Endothelial cell of umbilical vein (primary cell): Measurements from ENCODE around the gene HAUS6. TPM values are rescaled to one million over a fixed set of nuclear protein-coding genes. Genes with fewer than 3 reads are reported as not detected.

Experiments used
- BruUV-seq: library from RNA; stranded (reverse); fragments of 400-500 nt; replicated peaks from 2 replicates; lab custom pipeline; 2021; lab: Mats Ljungman, UMichigan
- CTCF ChIA-PET: fragments of 300-600, 350-600 bp; sonication (Branson Sonifier 250); formaldehyde crosslinking; loops from one replicate; lab custom pipeline; 2021; ENCODE audit warnings: antibody characterized with exemption, inconsistent platforms; lab: Charles Lee
- POLR2A ChIA-PET: fragments of 300-600, 350-600 bp; sonication (Branson Sonifier 250); formaldehyde crosslinking; loops from one replicate; lab custom pipeline; 2021; ENCODE audit warnings: antibody characterized with exemption, inconsistent platforms; lab: Charles Lee
- DNase-seq: peaks from one replicate; pipeline ENCODE4 v3.0.0-alpha.2; 2011; ENCODE audit warnings: low read depth, low spot score
- FAIRE-seq: peaks from 2 replicates; lab custom pipeline; 2011; peaks lifted over from hg19 to GRCh38; lab: Jason Lieb, UNC
- H2AFZ ChIP-seq: 2 replicates; pipeline ENCODE4 v1.6.0; 2012; ENCODE audit warnings: low read depth, low read length, control low read depth, inconsistent platforms
- H3K27ac ChIP-seq: 2 replicates; pipeline ENCODE4 v1.5.1; 2011; ENCODE audit warnings: low read depth, mild to moderate bottlenecking, control low read depth, low read length, moderate library complexity; ENCODE audit not compliant: insufficient read depth
- H3K27me3 ChIP-seq, 2 experiments: 2 replicates each; pipeline versions ENCODE4 v1.6.0 to v1.6.1; 2011; ENCODE audit warnings: low read length in 2 of 2, mixed read lengths in 1 of 2; ENCODE audit not compliant: control insufficient read depth in 2 of 2, insufficient read depth in 2 of 2
- H3K36me3 ChIP-seq, 2 experiments: 2 replicates in 1 of 2; 3 replicates in 1 of 2; pipeline ENCODE4 v1.5.1; 2011; ENCODE audit warnings: low read length in 2 of 2, mild to moderate bottlenecking in 1 of 2, moderate library complexity in 1 of 2; ENCODE audit not compliant: control insufficient read depth in 2 of 2, insufficient read depth in 2 of 2; ENCODE audit errors: extremely low read depth in 1 of 2
- H3K4me1 ChIP-seq: 3 replicates; pipeline ENCODE4 v1.5.1; 2011; ENCODE audit warnings: mild to moderate bottlenecking, low read length; ENCODE audit not compliant: control insufficient read depth, insufficient read depth; ENCODE audit errors: extremely low read depth
- H3K4me2 ChIP-seq: 2 replicates; pipeline ENCODE4 v1.6.1; 2011; ENCODE audit warnings: low read length, control low read depth, mixed read lengths; ENCODE audit not compliant: insufficient read depth
- H3K4me3 ChIP-seq, 3 experiments: fragments of 200-600 bp in 1 of 3; sonication (generic), shearing (Covaris generic) in 1 of 3; replicated peaks in 1 of 3; 2 replicates each; pipeline ENCODE4 v1.5.1; 2011 to 2016; ENCODE audit warnings: control low read depth in 3 of 3, low read length in 3 of 3, mild to moderate bottlenecking in 2 of 3, inconsistent platforms in 1 of 3, low read depth in 1 of 3, moderate library complexity in 1 of 3; ENCODE audit not compliant: insufficient read depth in 1 of 3
- H3K79me2 ChIP-seq: 2 replicates; pipeline ENCODE4 v1.6.0; 2012; ENCODE audit warnings: low read length, inconsistent platforms; ENCODE audit not compliant: control insufficient read depth, insufficient read depth
- H3K9ac ChIP-seq: replicated peaks from 2 replicates; pipeline ENCODE3; 2011; ENCODE audit warnings: low read length, control low read depth; ENCODE audit not compliant: insufficient read depth; ENCODE audit errors: extremely low read depth
- H3K9me1 ChIP-seq: replicated peaks from 3 replicates; pipeline ENCODE4 v1.6.0; 2011; ENCODE audit warnings: mild to moderate bottlenecking, low read length; ENCODE audit not compliant: control insufficient read depth, insufficient read depth; ENCODE audit errors: extremely low read depth
- H3K9me3 ChIP-seq: replicated peaks from 2 replicates; pipeline ENCODE4 v1.5.1; 2012; ENCODE audit warnings: low read length, inconsistent platforms; ENCODE audit not compliant: control insufficient read depth, insufficient read depth
- H4K20me1 ChIP-seq: replicated peaks from 2 replicates; pipeline ENCODE3; 2011; ENCODE audit warnings: mild to moderate bottlenecking, low read length; ENCODE audit not compliant: control insufficient read depth, insufficient read depth; ENCODE audit errors: extremely low read depth
- CTCF ChIP-seq, 2 donors: IDR thresholded peaks; 1 replicate in 1 of 2; 2 replicates in 1 of 2; pipeline ENCODE4 v1.5.1; 2011; ENCODE audit warnings: low read length in 2 of 2, mild to moderate bottlenecking in 2 of 2, moderate library complexity in 2 of 2, control low read depth in 1 of 2, inconsistent platforms in 1 of 2, low read depth in 1 of 2; ENCODE audit not compliant: insufficient read depth in 1 of 2; ENCODE audit errors: extremely low read depth in 1 of 2
- EZH2 ChIP-seq: IDR thresholded peaks from 2 replicates; pipeline ENCODE4 v1.6.1; 2012; ENCODE audit warnings: borderline replicate concordance, low read depth, mild to moderate bottlenecking, moderate library complexity, low read length, inconsistent platforms; ENCODE audit not compliant: severe bottlenecking
- FOS ChIP-seq: IDR thresholded peaks from 2 replicates; pipeline ENCODE4 v1.6.1; 2011; ENCODE audit warnings: mild to moderate bottlenecking, low read length, moderate library complexity, borderline replicate concordance; ENCODE audit not compliant: insufficient read depth
- GATA2 ChIP-seq: IDR thresholded peaks from 2 replicates; pipeline ENCODE4 v1.7.0; 2011; ENCODE audit warnings: low read depth, mild to moderate bottlenecking, moderate library complexity, mixed read lengths, low read length; ENCODE audit not compliant: insufficient read length, insufficient read depth
- JUN ChIP-seq: IDR thresholded peaks from 2 replicates; pipeline ENCODE4 v1.6.1; 2011; ENCODE audit warnings: borderline replicate concordance, low read depth; ENCODE audit not compliant: insufficient read length, insufficient read depth
- MAX ChIP-seq: IDR thresholded peaks from 2 replicates; pipeline ENCODE4 v1.6.1; 2011; ENCODE audit not compliant: insufficient read depth, insufficient read length
- MYC ChIP-seq: IDR thresholded peaks from one replicate; pipeline ENCODE4 v1.6.1; 2011; ENCODE audit warnings: mild to moderate bottlenecking, low read depth, low read length
- POLR2A ChIP-seq: IDR thresholded peaks from 2 replicates; pipeline ENCODE4 v1.6.1; 2012; ENCODE audit warnings: low read depth, mild to moderate bottlenecking, control low read depth, low read length
- POLR2AphosphoS5 ChIP-seq: IDR thresholded peaks from 2 replicates; pipeline ENCODE4 v1.6.1; 2012; ENCODE audit warnings: low read depth, mild to moderate bottlenecking, control low read depth, low read length, moderate library complexity; ENCODE audit not compliant: insufficient read depth
- dilution Hi-C: fragments of 300-500 bp; cut with MboI; formaldehyde crosslinking; loops from one replicate; pipeline ENCODE4 v1.15.0; 2019; ENCODE audit warnings: low sequenced_read_pairs; ENCODE audit not compliant: extremely low pct_ligation_motif_present
- intact Hi-C: fragments of 100-400 bp; cut with micrococcal nuclease; formaldehyde crosslinking; loops from one replicate; pipeline ENCODE4 v1.10.0; 2022
- polyA plus RNA-seq, 4 experiments: library from polyadenylated mRNA; depleted of rRNA in 3 of 4; stranded (reverse) in 3 of 4; unstranded in 1 of 4; fragments of >200 nt; gene quantifications; 2 replicates each; pipeline versions ENCODE4 v1.2.1 to v1.2.3, GENCODE V29; 2011 to 2012; ENCODE audit warnings: missing spikeins in 1 of 4
- total RNA-seq: library from RNA; stranded (reverse); gene quantifications from 2 replicates; pipeline ENCODE4 v1.2.3, GENCODE V29; 2021

HAUS6 gene
- total and polyA plus RNA-seq, 2 donors (not counting 3 experiments of a cell fraction or from before 2014, with no cell fraction given) = 4.5 to 19.6 TPM

GRCh38 chr9:19146441-19147024 is 43.8 kb upstream of the HAUS6 start:
- no peak overlapping the region for H3K9ac ChIP-seq
- no peak overlapping the region for H2AFZ ChIP-seq
- POLR2A ChIA-PET = no interaction called here
- FAIRE-seq (no peak), DNase-seq (no peak)
- no peaks in the 10 kb centered on the region for H3K27me3 ChIP-seq
- CTCF ChIA-PET = interaction anchor here (1.5 kb wide), 1 partner anchor 11 kb away, joined by 7 read pairs; no protein-coding TSS in a partner anchor
- no peaks in the 10 kb centered on the region for H3K9me3 ChIP-seq
- no peaks in the 10 kb centered on the region for H4K20me1 ChIP-seq
- no peak overlapping the region for H3K4me2 ChIP-seq
- H3K79me2 ChIP-seq = no peaks in the 10 kb centered on the region
- intact Hi-C loops = no loop called here
- dilution Hi-C loops = no loop called here
- no peak overlapping the region for H3K4me3 ChIP-seq
- H3K4me1 ChIP-seq = no peaks in the 10 kb centered on the region
- no TSS peak for BruUV-seq
- no peaks in the 10 kb centered on the region for H3K36me3 ChIP-seq
- no peaks in the 10 kb centered on the region for H3K9me1 ChIP-seq
- TF ChIP-seq POLR2A = no peak
- TF ChIP-seq EZH2 = no peak
- TF ChIP-seq POLR2AphosphoS5 = no peak
- no peak for TF ChIP-seq MAX
- TF ChIP-seq JUN = no peak
- TF ChIP-seq GATA2 = no peak
- no peak for TF ChIP-seq FOS
- TF ChIP-seq MYC = no peak
- TF ChIP-seq CTCF (IDR thresholded peaks at IDR 0.05; ENCODE audit: extremely low read depth in 1 of 2, insufficient read depth in 1 of 2, low read depth in 1 of 2, low read length in 2 of 2) = no peak
- no peak overlapping the region for H3K27ac ChIP-seq
